GM18499 (cell line): ENCODE measurements around the gene PGGT1B.

Experiments
- ATAC-seq: cut with Tn5 transposase; IDR thresholded peaks from one replicate; pipeline ENCODE4 v1.9.1; 2021; ENCODE audit warnings: moderate number of reproducible peaks; ENCODE audit not compliant: insufficient read depth, unreplicated experiment

PGGT1B gene

GRCh38 chr5:115186794-115187193 lies 75.9 kb downstream of the PGGT1B start:
- ATAC-seq: no peak

- no peak for ATAC-seq
Observed at GRCh38 chr5:115184770-115185169, 77.9 kb downstream of the PGGT1B start.

GRCh38 chr5:115181757-115182156 lies 80.9 kb downstream of the PGGT1B start:
- no peak for ATAC-seq

- ATAC-seq: no peak
Observed at GRCh38 chr5:115180165-115180709, 82.4 kb downstream of the PGGT1B start.

GRCh38 chr5:115179394-115180164 lies 83.1 kb downstream of the PGGT1B start:
- no peak for ATAC-seq

GRCh38 chr5:115179030-115179393 lies 83.7 kb downstream of the PGGT1B start:
- ATAC-seq: no peak

- no peak for ATAC-seq
Observed at GRCh38 chr5:115170929-115171510, 91.7 kb downstream of the PGGT1B start.

GRCh38 chr5:115170134-115170928 lies 92.3 kb downstream of the PGGT1B start:
- peak; percentile 35 for ATAC-seq

GRCh38 chr5:115169487-115170133 lies 93.1 kb downstream of the PGGT1B start, which contains the start of gene TRIM36:
Gene TRIM36, minus strand, starts transcription at chr5:115169908. Its CDS starts 274 bp downstream, at chr5:115169634.
- peak; percentile 85 for ATAC-seq

- no peak for ATAC-seq
Observed at GRCh38 chr5:115168829-115169486, 93.7 kb downstream of the PGGT1B start.

- no peak for ATAC-seq
Observed at GRCh38 chr5:115166744-115167393, 95.8 kb downstream of the PGGT1B start.

GRCh38 chr5:115165790-115166189 lies 96.9 kb downstream of the PGGT1B start:
- no peak for ATAC-seq

GRCh38 chr5:115160975-115161475 lies 101.7 kb downstream of the PGGT1B start:
- no peak for ATAC-seq
